HG03342 (cell line): ENCODE results near the gene SMG9.
"Not testable (repeated sequence)": the region's sequence is repeated elsewhere in the genome, so short reads cannot be mapped to it uniquely, and the experiment has no call there.

ENCODE experiments used
- ATAC-seq: cut with Tn5 transposase; IDR thresholded peaks from one replicate; pipeline ENCODE4 v1.9.1; 2021; ENCODE audit warnings: mild to moderate bottlenecking, moderate library complexity; ENCODE audit not compliant: unreplicated experiment

Gene SMG9

GRCh38 chr19:43695985-43696704 is 58.6 kb downstream of the SMG9 start:
- no peak for ATAC-seq

DNA sequence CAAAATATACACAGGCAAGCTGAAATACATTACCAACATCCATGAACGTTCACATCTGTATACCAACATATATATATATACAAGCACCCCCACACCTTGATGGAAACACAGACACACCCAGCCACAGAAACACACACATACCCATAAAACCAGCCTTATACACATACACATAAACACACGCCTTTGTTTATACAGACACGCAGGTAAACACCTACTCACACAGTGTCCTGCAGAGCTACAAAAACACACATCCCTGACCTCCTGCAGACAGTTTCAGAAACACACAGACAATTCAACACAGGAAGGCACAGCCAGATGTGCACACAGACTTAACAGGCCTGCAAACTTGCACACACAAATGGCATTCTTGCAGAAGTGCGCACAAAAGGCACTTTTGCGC is 60.2 kb downstream of the SMG9 start:
- ATAC-seq, result no peak

GRCh38 chr19:43692877-43693276 is 61.9 kb downstream of the SMG9 start:
- ATAC-seq, result no peak

GRCh38 chr19:43692385-43692784 is 62.4 kb downstream of the SMG9 start:
- ATAC-seq, result no peak

DNA sequence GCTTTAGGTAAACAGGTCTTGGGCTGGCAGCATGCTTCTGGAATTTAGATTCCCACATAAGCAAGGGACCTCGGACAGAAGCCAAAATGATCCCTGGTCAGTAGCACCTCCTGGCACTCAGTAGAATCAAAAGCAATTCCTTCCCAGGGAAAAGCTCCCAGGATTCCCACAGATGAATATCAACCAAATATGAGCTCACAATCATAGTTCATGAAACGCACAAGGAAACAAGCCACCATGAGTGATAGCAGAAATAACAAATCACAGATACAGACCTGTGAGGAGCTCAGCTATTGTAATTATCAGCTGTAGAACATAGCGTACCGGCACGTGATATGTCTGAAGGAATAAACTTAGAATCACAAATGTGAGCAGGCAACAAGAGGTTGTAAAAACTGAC is 63.0 kb downstream of the SMG9 start:
- ATAC-seq, result no peak

DNA sequence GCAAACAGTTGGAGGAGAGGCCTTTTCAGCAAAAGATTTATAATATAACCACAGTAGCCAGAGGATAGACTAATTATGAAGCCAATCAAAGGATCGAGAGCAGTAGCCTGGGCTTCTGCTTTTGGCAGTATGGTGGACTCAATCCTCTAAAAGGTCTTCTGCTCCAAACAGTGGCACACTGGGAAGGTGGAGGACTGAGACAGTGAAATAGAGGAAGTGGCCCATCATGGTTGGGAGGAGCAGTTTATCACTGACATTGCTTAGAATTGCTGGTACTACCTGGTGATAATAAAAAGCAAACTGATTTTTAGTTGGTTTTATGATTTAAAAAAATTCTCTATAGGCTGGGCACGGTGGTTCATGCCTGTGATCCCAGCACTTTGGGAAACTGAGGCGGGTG is 63.9 kb downstream of the SMG9 start:
- ATAC-seq, result no peak

- no peak for ATAC-seq
These were observed 64.3 kb downstream of the SMG9 start for GRCh38 chr19:43690444-43690843.

DNA sequence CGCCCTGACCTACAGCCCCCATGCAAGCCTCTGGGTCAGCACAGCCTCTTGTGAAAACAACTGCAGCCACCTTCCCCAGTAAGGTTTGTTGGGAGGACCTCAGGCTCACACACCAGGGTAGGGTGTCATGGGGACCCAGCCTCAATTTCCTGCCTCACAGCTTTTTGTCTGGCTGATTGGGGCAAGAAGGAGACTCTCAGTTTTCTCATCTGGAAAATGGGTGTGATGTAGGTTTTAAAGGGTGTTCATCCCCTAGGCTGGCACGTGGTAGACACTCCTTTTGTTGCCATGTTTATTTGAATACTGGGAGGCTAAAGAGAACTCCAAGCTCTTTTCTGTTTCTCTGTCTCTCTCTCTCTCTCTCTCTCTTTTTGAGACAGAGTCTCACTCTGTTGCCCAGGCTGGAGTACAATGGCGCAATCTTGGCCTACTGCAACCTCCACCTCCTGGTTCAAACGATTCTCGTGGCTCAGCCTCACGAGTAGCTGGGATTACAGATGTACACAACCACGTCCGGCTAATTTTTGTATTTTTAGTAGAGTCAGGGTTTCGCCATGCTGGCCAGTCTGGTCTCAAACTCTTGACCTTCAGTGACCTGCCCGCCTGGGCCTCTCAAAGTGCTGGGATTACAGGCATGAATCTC is 66.6 kb downstream of the SMG9 start:
- ATAC-seq, result no peak

GRCh38 chr19:43687660-43687997 is 67.1 kb downstream of the SMG9 start:
- ATAC-seq, result no peak

GRCh38 chr19:43684326-43684725 is 70.4 kb downstream of the SMG9 start:
- ATAC-seq, result no peak

GRCh38 chr19:43683905-43684304 is 70.9 kb downstream of the SMG9 start:
- ATAC-seq, result no peak

- no peak for ATAC-seq
These were observed 71.7 kb downstream of the SMG9 start for GRCh38 chr19:43682824-43683661.

DNA sequence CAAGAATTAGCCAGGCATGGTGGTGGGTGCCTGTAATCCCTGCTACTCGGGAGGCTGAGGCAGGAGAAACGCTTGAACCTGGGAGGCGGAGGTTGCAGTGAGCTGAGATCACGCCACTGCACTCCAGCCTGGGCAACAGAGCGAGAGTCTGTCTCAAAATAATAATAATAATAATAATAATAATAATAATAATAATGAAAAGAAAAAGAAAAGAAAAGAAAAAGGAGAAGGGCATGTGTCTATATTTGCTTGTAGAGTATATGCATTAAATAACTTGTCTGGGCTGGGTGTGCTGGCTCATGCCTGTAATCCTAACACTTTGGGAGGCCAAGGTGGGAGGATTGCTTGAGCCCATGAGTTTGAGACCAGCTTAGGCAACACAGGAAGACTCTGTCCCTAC is 72.5 kb downstream of the SMG9 start:
- not testable (repeated sequence) for ATAC-seq

DNA sequence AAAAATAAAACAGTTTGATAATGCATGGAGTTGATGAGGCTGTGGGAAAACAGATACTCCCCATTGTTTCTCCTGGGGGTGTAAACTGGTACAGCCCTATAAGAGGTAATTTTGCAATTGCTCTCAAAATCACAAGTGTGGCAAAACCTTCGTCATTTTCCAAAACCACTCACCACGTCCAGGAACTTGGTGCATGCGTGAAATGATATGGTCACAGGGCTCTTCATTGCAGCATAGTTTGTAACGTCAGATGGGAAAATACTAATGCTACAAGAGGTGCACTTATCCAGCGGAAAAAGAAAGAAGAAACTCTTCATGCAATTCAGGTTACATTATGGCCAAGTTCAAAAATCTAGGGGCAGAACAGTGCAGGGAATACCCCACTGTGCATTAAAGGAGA is 72.9 kb downstream of the SMG9 start:
- ATAC-seq, result no peak

- no peak for ATAC-seq
These were observed 76.1 kb downstream of the SMG9 start for GRCh38 chr19:43678512-43679261.
